LNCaP clone FGC (cell line): ENCODE results near the gene ADAMTS2.
"Not testable (repeated sequence)": the region's sequence is repeated elsewhere in the genome, so short reads cannot be mapped to it uniquely, and the experiment has no call there.

Experiments
- DNase-seq: peaks from one replicate; pipeline ENCODE4 v3.0.0-alpha.2; 2011; ENCODE audit warnings: low read depth
- H3K4me3 ChIP-seq: 2 replicates; pipeline ENCODE4 v1.5.1; 2011; ENCODE audit warnings: mild to moderate bottlenecking, low read depth, low read length, control low read depth
- CTCF ChIP-seq: IDR thresholded peaks from 2 replicates; pipeline ENCODE4 v1.5.1; 2012; ENCODE audit warnings: mild to moderate bottlenecking; ENCODE audit not compliant: control insufficient read depth, insufficient read depth; ENCODE audit errors: extremely low read depth

Gene ADAMTS2

GRCh38 chr5:179287631-179288030 lies 57.6 kb downstream of the ADAMTS2 start:
- TF ChIP-seq CTCF: no peak
- no peak for DNase-seq
- no peak overlapping the region for H3K4me3 ChIP-seq

- no peak for TF ChIP-seq CTCF
- no peak overlapping the region for H3K4me3 ChIP-seq
- no peak for DNase-seq
These were observed 58.2 kb downstream of the ADAMTS2 start for GRCh38 chr5:179287071-179287470.

- H3K4me3 ChIP-seq, DNase-seq: not testable (repeated sequence)
These were observed 59.5 kb downstream of the ADAMTS2 start for GRCh38 chr5:179285776-179286162.

- TF ChIP-seq CTCF: no peak
- no peak overlapping the region for H3K4me3 ChIP-seq
- DNase-seq: no peak
These were observed 60.3 kb downstream of the ADAMTS2 start for GRCh38 chr5:179284751-179285631.

GRCh38 chr5:179283908-179284307 lies 61.4 kb downstream of the ADAMTS2 start:
- not testable (repeated sequence) for DNase-seq, H3K4me3 ChIP-seq

- TF ChIP-seq CTCF: no peak
- H3K4me3 ChIP-seq: no peak overlapping the region
- DNase-seq: no peak
These were observed 63.6 kb downstream of the ADAMTS2 start for GRCh38 chr5:179281694-179282093.

GRCh38 chr5:179280095-179280490 lies 65.2 kb downstream of the ADAMTS2 start:
- DNase-seq: no peak
- no peak for TF ChIP-seq CTCF
- H3K4me3 ChIP-seq: no peak overlapping the region
